NB4 (cell line): ENCODE measurements around the gene GABRG3.

Experiments used
- DNase-seq: peaks from one replicate; pipeline ENCODE4 v3.0.0; 2010; ENCODE audit warnings: low read depth
- H3K4me3 ChIP-seq: one replicate; pipeline ENCODE4 v1.5.1; 2011; ENCODE audit warnings: mild to moderate bottlenecking, low read depth, low read length, moderate library complexity
- MYC ChIP-seq: IDR thresholded peaks from 2 replicates; pipeline ENCODE4 v1.6.1; 2011; ENCODE audit warnings: low read depth, low read length
- POLR2A ChIP-seq: IDR thresholded peaks from 2 replicates; pipeline ENCODE4 v1.6.1; 2011; ENCODE audit warnings: mild to moderate bottlenecking; ENCODE audit not compliant: insufficient read length; ENCODE audit errors: extremely low read depth
- TF ChIP-seq, protein P1 (sequence below): IDR thresholded peaks from 2 replicates; pipeline ENCODE4 v1.6.1; 2011; ENCODE audit warnings: low read depth, low read length
- TF ChIP-seq, protein P2 (sequence below): IDR thresholded peaks from one replicate; pipeline ENCODE4 v1.5.1; 2012; ENCODE audit warnings: low read depth, low read length

The GABRG3 gene

DNA sequence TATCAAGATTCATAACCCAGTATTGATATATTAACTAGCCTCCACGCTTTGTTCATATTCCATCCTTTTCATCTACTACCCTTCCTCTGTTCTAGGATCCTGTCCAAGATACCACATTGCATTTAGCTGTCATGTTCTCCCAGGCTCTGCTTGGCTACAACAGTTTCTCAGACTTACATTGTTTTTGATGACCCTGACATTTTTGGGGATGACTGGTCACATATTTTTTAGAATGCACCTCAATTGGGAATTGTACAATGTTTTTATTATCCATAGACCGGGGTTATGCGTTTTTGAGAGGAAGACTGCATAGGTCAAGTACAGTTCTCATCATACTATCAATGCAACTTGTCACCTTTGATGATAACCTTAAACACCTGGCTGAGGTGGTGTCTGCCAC, 421.2 kb downstream of the GABRG3 start:
- DNase-seq = no peak
- TF ChIP-seq MYC (no peak), POLR2A (no peak)
- TF ChIP-seq, protein P1, sequence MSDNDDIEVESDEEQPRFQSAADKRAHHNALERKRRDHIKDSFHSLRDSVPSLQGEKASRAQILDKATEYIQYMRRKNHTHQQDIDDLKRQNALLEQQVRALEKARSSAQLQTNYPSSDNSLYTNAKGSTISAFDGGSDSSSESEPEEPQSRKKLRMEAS = no peak
- TF ChIP-seq, protein P2, sequence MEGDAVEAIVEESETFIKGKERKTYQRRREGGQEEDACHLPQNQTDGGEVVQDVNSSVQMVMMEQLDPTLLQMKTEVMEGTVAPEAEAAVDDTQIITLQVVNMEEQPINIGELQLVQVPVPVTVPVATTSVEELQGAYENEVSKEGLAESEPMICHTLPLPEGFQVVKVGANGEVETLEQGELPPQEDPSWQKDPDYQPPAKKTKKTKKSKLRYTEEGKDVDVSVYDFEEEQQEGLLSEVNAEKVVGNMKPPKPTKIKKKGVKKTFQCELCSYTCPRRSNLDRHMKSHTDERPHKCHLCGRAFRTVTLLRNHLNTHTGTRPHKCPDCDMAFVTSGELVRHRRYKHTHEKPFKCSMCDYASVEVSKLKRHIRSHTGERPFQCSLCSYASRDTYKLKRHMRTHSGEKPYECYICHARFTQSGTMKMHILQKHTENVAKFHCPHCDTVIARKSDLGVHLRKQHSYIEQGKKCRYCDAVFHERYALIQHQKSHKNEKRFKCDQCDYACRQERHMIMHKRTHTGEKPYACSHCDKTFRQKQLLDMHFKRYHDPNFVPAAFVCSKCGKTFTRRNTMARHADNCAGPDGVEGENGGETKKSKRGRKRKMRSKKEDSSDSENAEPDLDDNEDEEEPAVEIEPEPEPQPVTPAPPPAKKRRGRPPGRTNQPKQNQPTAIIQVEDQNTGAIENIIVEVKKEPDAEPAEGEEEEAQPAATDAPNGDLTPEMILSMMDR = no peak
- H3K4me3 ChIP-seq = no peak overlapping the region

DNA sequence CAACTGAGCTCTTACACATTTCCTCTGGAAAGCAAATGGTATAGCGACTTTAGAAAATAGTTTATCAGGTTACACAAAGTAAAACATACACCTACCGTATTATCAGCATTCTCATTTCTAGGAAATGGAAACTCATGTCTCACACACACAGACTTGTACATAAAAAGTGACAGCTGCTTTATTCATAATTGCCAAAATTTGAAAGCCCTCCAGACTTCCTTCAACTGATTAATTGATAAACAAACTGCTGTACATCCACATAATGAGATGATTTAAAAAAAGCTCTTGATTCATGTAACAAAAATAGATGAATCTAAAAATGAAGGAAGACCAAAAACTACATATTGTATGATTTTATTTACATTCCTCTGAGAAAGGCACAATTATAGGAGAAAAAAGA, 425.5 kb downstream of the GABRG3 start:
- DNase-seq = no peak
- TF ChIP-seq MYC = no peak
- no peak for TF ChIP-seq POLR2A
- TF ChIP-seq, protein P2 = no peak
- TF ChIP-seq, protein P1 = no peak
- no peak overlapping the region for H3K4me3 ChIP-seq

DNA sequence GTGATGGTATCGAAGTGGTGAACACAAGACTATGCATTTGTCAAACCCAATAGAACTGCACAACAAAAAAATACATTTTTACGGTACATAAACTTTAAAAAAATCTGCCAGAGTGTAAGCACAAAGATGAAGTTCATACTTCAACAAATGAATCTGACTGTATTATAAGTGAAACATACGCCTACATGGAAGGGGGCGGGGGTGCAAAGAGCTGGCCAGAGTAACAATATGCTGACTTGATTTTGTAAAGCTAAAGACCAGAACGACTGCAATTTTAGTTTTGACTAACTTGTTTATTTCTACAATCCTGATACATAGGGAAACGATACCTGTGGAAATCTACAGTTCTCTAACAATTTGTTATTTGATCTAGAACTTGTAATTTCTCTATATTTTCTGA, 426.0 kb downstream of the GABRG3 start:
- H3K4me3 ChIP-seq = no peak overlapping the region
- TF ChIP-seq, protein P2 = no peak
- TF ChIP-seq POLR2A (no peak), MYC (no peak)
- TF ChIP-seq, protein P1 = no peak
- no peak for DNase-seq

DNA sequence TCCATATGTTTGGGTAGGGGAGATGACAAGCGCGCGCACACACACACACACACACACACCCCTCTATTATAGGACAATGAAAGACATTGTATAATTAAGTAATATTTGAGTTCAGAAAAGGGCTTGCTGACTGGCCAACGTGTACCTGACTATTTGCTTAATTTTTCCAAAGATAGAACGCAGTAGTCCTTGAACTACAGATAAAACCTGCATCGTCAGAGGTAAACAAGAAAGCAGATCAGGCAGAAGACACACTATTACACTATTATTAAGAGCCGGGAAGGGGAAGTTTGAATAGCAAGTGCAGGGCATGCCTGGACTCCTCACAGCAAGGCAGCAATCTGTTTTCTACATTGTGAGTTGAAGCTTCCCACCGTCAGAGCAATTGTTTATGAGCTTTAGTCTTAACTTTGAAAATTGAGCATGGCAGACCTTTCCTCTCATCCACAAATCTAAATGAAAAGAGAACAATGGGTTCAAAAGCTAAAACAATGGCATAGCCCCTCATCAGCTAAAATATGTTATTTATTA, 427.7 kb downstream of the GABRG3 start:
- DNase-seq = no peak
- H3K4me3 ChIP-seq = no peak overlapping the region
- TF ChIP-seq, protein P2 = no peak
- TF ChIP-seq MYC (no peak), POLR2A (no peak)

DNA sequence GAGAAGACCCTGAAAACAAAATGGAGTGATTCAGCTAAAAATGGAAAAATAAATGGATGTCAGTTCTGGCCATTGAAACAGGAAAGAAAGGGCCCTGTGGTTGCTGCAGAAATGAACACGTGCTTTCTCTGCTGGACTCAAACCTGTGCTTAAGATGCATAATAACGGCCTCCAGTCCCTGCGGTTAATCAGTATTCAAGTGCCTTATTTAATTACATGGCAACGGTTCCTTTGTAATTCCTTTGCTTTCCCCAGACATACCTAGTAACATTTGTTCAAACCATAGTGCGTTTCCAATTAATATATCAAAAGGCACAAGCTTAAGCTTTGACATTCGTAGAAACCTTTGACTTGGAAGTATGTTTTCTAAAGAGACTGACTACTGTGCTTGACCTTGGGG, 428.3 kb downstream of the GABRG3 start:
- no peak for TF ChIP-seq MYC
- TF ChIP-seq, protein P2 = no peak
- TF ChIP-seq, protein P1 = no peak
- TF ChIP-seq POLR2A = no peak
- no peak for DNase-seq
- no peak overlapping the region for H3K4me3 ChIP-seq

DNA sequence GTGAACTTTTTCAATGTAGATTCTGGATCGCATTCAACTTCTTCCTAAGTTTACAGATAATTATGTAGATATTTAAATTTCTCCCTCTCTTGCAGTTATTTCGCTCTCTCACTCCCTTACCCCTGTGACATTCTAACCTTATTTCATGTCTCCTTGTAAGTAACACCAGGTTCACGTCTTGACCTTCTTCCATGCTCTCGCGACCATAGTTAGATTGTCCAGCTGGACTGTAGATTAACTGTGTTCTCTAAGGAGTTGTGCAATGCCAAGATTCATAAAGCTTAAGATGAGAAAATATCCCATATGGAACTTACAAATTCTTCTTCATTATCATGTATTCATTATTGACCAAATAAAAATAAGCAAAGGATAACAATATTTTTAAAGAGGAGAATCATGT, 430.5 kb downstream of the GABRG3 start:
- H3K4me3 ChIP-seq = no peak overlapping the region
- TF ChIP-seq POLR2A (no peak), MYC (no peak)
- TF ChIP-seq, protein P2 = no peak
- TF ChIP-seq, protein P1 = no peak
- DNase-seq = no peak
